Muscle of leg (tissue), 11 donors: Measurements from ENCODE around the gene CAB39. TPM values are rescaled to one million over a fixed set of nuclear protein-coding genes. Genes with fewer than 3 reads are reported as not detected.
A peak's percentile ranks its signal among the peaks of the same experiment; 100 is the strongest.

Experiments
- DNase-seq: peaks from one replicate; pipeline ENCODE4 v3.0.0; 2013
- H3K27ac ChIP-seq: one replicate; pipeline ENCODE4 v1.5.1; 2013; ENCODE audit warnings: mild to moderate bottlenecking, low read length, control low read depth
- H3K27me3 ChIP-seq: one replicate; pipeline ENCODE4 v1.6.1; 2013; ENCODE audit warnings: low read length; ENCODE audit not compliant: control insufficient read depth, insufficient read depth
- H3K36me3 ChIP-seq: one replicate; pipeline ENCODE4 v1.6.1; 2013; ENCODE audit warnings: low read length; ENCODE audit not compliant: control insufficient read depth, insufficient read depth
- H3K4me1 ChIP-seq: one replicate; pipeline ENCODE4 v1.6.1; 2013; ENCODE audit warnings: low read length; ENCODE audit not compliant: control insufficient read depth, insufficient read depth
- H3K4me3 ChIP-seq: one replicate; pipeline ENCODE4 v1.5.1; 2013; ENCODE audit warnings: low read length, control low read depth
- H3K9me3 ChIP-seq: replicated peaks from 2 replicates; pipeline ENCODE4 v1.6.1; 2013; ENCODE audit warnings: low read depth, low read length; ENCODE audit not compliant: control insufficient read depth
- WGBS: methylation state at CpG from one replicate; pipeline ENCODE4 v1.1.5; 2013; ENCODE audit warnings: missing lambda C conversion rate; ENCODE audit not compliant: insufficient coverage; 5-methylcytosine and 5-hydroxymethylcytosine counted together
- polyA plus RNA-seq, 8 donors: library from polyadenylated mRNA; unstranded; fragments of 120-200 nt; gene quantifications; one replicate each; pipeline versions ENCODE4 v1.2.1 to v1.2.3, GENCODE V29; 2013; ENCODE audit warnings: inconsistent platforms in 1 of 8, low replicate concordance in 1 of 8; ENCODE audit not compliant: insufficient read length in 8 of 8, insufficient read depth in 1 of 8
- total RNA-seq: library from RNA; stranded (reverse); fragments of 120-200 nt; gene quantifications from one replicate; pipeline ENCODE4 v1.2.4, GENCODE V29; 2013

Gene CAB39
- total and polyA plus RNA-seq, 9 donors: 48.3 to 61.8 (median 57.9) TPM

DNA sequence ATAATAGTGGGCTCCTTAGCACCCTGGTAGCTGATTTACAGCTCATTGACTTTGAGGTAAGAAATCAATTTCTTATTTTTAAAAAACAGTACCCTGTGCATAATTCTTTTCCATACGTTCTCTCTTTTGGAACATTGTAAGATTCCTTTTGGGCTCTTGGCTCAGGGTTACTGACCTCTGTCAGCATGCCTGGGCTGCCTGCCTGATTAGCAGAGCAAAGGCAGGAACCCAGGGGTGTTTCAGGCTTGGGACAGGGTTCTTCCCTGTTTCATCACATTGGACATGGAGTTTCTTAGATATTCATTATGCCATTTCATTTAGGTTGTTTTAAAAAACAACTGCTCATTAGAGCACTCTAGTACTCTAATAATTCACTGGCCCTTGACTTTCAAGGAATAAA lies 78.3 kb downstream of the CAB39 start:
- Histone ChIP-seq H3K9me3 (peaks cover 24% of the 10 kb centered on the region), H3K36me3 (peaks cover 20% of the 10 kb centered on the region), H3K4me1 (peaks cover 1% of the 10 kb centered on the region), H3K27me3 (no peaks in the 10 kb centered on the region), H3K4me3 (no peak overlapping the region), H3K27ac (no peak overlapping the region)
- WGBS: no CpG with 5 or more reads among the region's 1 CpG
- no peak for DNase-seq

DNA sequence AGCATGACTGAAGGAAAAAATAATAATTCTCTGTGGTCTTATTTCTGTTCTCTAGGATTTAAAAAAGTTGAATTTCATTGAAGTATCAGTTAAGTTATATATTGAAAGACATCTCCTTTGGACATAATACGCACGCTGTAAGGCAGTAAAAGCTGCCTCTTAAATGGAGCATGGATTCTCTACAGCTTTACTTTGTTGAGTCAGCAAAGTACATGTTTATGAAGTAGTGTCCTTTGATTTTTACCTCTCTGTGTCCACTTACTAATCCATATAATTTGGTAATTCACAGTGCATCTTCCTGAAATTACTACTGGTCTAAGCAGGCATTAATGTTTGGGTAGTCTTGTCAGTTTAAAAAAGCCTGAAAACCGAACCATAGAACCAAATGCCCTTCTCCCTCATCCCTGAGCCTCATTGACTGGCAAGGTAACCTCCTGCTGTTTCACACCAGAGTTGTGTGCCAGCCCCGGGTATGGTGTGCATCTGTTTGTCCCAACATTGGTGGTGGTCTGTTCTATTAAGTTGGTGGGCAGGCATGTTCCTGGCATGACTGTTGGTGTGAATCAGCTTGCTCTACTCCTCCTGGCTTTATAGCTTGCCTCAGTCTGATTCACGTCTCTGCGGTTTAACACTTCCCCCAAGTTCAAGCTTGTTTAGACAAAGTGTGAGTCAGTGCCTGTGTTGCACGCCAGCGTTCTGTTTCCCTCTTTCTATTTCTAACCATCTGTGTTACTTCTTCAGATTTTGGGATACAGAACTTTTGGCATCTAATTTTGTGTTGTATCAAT lies 81.1 kb downstream of the CAB39 start:
- Histone ChIP-seq H3K4me1 (peaks cover 4% of the 10 kb centered on the region), H3K4me3 (no peak overlapping the region), H3K9me3 (peaks cover 7% of the 10 kb centered on the region), H3K27ac (peak overlapping the region; percentile 49), H3K36me3 (peaks cover 20% of the 10 kb centered on the region), H3K27me3 (no peaks in the 10 kb centered on the region)
- WGBS: no CpG with 5 or more reads among the region's 8 CpGs
- peak; percentile 68 for DNase-seq

DNA sequence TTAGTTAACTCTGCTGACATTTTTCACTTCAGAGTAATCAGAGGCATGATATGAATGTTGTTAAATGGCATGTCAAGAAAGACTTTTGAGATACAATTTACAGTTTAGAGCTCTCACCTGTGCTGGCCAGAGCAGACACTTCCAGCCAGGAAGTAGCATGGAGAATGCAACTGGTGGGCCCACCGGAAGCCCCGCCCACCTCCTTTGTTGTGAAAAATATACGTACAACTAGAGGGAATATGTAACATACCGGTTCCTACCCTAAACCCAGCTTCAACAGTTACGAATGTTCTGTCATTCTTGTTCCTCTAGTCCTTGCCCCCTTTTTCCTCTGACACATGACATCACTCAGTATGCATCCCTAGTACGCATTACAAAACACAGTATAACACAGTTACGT lies 81.9 kb downstream of the CAB39 start:
- 87% methylated on average over 4 of the region's 7 CpGs for WGBS
- H3K4me3 ChIP-seq: no peak overlapping the region
- H3K9me3 ChIP-seq: peaks cover under 1% of the 10 kb centered on the region
- no peak overlapping the region for H3K27ac ChIP-seq
- peaks cover 19% of the 10 kb centered on the region for H3K36me3 ChIP-seq
- H3K27me3 ChIP-seq: no peaks in the 10 kb centered on the region
- no peak for DNase-seq
- peaks cover 4% of the 10 kb centered on the region for H3K4me1 ChIP-seq

DNA sequence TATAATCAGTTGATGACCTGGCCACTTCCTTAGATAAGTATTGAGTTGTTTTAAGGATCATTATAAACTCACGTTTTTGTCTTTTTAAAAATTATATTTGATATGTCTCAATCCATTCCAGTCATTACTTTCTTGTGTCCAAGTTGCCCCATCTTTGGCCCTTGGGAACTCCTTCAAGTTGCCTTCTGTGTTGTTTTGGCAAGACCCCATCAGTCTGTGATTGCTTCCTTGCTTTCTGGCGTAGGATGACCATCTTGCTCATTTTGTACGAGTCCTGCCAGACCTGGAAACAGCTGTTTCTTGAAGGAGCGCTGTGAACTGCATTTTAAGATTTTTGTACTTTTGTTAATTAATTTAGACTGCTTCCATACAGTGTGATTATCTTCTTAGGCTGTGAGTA lies 83.2 kb downstream of the CAB39 start:
- Histone ChIP-seq H3K4me3 (no peak overlapping the region), H3K27ac (no peak overlapping the region), H3K9me3 (no peaks in the 10 kb centered on the region), H3K36me3 (peaks cover 16% of the 10 kb centered on the region), H3K27me3 (no peaks in the 10 kb centered on the region), H3K4me1 (peaks cover 4% of the 10 kb centered on the region)
- no peak for DNase-seq
- no CpG with 5 or more reads among the region's 4 CpGs for WGBS

DNA sequence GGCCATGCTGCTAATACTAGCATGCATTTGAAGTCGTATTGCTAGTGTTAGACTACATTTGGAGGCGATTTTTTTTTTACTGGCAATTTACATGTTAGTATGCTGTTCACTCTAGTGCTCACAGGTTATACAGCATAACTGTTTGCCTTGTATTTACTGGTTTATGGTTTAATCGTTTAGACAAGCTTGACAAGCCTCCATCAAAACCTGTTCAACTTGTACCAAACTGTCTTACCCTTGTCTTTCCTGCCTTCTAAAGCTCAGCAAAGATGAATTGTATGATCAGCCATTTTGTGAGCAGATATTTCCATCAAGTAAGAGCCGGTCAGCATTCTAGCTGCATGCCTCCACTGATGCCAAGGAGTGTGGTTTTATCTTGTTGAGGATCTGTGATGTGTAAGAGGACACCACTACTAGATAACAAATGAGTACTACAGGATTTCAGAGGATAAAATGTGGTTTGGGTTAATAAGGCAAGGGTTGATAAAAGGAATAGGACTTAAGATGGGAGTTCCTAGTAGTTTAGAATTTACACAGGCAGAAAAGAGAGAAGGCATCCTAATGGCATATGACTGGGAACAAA lies 83.7 kb downstream of the CAB39 start:
- no peaks in the 10 kb centered on the region for H3K9me3 ChIP-seq
- no peak overlapping the region for H3K27ac ChIP-seq
- no peaks in the 10 kb centered on the region for H3K27me3 ChIP-seq
- H3K4me1 ChIP-seq: peaks cover 4% of the 10 kb centered on the region
- DNase-seq: no peak
- H3K4me3 ChIP-seq: no peak overlapping the region
- no CpG with 5 or more reads among the region's 4 CpGs for WGBS
- H3K36me3 ChIP-seq: peaks cover 18% of the 10 kb centered on the region

DNA sequence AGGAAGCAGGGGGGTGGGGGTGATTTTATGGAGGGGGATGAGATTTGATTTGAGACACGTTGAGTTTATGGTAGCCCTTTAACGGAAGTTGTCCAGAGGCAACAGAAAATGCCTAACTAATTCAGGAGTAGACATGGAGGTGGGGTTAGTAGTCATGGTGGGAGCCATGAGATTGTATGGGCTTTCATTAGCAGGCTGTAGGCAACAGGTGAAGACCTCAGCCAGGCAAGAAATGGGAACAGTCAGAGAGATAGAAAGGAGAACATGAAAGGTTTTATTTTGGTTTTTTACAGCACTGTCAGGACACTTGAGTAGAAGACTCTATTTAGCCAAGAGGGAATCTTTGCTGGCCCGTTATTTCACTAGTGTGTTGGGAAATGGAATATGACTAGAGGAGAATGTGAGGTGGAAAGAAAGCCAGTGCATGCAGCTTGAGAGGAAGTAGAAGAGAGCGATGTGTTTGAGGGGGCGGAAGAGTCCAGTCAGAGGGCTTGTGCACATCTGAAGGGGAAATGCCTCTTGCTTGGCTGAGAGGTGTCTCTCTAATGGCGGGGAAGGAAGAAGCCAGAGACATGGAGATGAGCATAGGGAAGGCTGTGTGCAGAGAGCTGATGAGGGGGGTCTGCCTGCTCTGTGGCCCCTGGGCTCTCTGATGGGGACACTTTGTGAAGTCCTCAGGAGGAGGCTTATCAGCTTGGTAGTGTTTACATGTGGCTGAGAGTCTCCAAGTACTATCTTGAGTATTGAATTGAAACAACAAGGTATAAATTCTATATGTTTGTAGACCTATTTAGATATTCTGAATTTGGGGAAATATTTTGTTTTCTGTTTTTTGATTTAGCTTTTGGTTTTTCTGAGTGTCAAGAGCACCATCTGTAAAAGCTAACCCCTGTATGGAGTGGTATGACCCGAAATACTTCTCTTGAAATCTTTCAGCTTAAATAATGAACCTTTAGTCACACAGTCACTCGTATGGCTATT lies 85.2 kb downstream of the CAB39 start:
- H3K9me3 ChIP-seq: no peaks in the 10 kb centered on the region
- DNase-seq: peak; percentile 38
- H3K27ac ChIP-seq: no peak overlapping the region
- WGBS: 70% methylated on average over 6 of the region's 8 CpGs
- H3K4me3 ChIP-seq: no peak overlapping the region
- H3K27me3 ChIP-seq: no peaks in the 10 kb centered on the region
- H3K36me3 ChIP-seq: peaks cover 18% of the 10 kb centered on the region
- peaks cover 4% of the 10 kb centered on the region for H3K4me1 ChIP-seq

DNA sequence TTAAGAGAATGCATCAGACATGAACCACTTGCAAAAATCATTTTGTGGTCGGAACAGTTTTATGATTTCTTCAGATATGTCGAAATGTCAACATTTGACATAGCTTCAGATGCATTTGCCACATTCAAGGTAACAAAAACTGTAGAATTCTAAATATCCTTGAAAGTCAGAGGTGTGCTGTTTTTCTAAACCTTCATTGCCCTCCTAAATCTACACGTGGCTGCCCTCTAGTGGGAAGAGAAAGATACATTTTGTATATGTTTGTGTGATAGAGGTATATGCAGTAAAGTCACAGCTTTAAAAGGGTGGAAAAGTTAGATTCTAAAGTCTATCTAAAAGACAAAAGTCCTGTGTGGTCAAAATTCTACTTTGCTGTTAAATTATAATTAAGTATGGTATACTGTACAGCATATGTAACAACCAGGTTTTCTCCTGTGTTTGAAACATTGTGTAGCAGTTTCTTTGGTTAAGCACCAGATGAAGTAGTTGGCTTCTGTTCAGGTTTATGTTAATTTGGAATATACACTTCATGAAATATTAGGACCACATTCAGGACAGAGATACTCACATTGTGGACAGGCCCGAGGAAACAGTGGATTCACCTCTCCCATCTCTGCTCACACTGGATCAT lies 86.2 kb downstream of the CAB39 start:
- Histone ChIP-seq H3K4me1 (peaks cover 4% of the 10 kb centered on the region), H3K27me3 (no peaks in the 10 kb centered on the region), H3K27ac (no peak overlapping the region), H3K4me3 (no peak overlapping the region), H3K9me3 (no peaks in the 10 kb centered on the region), H3K36me3 (peaks cover 18% of the 10 kb centered on the region)
- WGBS: 71% methylated on average over 1 of the region's 4 CpGs
- DNase-seq: peak; percentile 63

DNA sequence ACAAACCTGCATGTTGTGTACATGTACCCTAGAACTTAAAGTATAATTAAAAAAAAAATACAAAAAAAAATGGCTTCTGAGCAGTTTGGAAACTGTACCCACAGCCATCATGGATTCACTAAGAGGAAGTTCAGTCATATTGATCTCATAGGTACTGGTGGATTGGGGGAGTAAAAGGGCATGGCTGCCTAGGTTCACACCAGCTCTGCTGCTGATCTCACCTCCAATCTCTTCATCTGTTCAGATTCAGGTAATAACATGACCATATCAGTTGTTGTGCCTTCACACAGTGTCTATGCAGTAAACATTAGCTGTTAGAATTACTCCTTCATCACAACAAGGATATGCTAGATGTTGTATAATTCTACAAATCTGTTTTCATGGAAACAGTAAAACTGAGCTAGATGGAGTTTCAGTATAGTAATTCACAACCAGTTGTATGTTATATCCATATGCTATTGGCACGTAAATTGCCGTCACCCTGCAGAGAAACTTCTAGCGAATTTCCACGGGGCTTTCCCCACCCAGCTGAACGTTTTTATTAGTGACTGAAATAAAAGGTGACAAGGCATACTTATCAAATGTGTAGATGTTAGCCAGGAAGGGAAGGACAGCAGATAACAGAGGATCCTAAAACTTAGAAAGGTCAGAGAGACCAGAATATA lies 92.8 kb downstream of the CAB39 start:
- H3K9me3 ChIP-seq: no peaks in the 10 kb centered on the region
- no peaks in the 10 kb centered on the region for H3K27me3 ChIP-seq
- no CpG with 5 or more reads among the region's 5 CpGs for WGBS
- H3K4me1 ChIP-seq: no peaks in the 10 kb centered on the region
- no peak for DNase-seq
- no peak overlapping the region for H3K4me3 ChIP-seq
- H3K27ac ChIP-seq: no peak overlapping the region
- peaks cover 36% of the 10 kb centered on the region for H3K36me3 ChIP-seq

DNA sequence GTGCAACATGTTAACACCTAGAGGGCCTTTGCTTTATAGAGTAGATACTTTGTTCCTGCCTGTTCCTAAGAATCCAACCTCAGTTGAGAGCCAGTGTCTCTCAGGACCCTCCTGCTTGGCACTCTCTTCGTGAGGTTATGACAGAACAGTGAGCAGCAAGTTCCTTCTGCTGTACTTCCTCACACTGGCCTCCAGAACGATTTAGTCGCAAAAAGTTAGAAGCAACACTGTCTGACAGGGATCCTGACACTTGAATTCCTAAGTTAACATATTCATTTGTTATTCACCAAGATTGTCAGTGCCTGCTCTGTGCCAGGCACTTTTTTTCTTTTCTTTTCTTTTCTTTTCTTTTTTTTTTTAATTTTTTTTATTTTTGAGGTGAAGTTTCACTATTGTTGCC lies 95.1 kb downstream of the CAB39 start:
- no peak for DNase-seq
- WGBS: 62% methylated on average over 3 of the region's 3 CpGs
- Histone ChIP-seq H3K4me1 (no peaks in the 10 kb centered on the region), H3K27me3 (no peaks in the 10 kb centered on the region), H3K27ac (no peak overlapping the region), H3K36me3 (peaks cover 39% of the 10 kb centered on the region), H3K9me3 (no peaks in the 10 kb centered on the region), H3K4me3 (no peak overlapping the region)
